Ovary (tissue), 9 donors: Measurements from ENCODE around the gene ZCCHC17. TPM values are rescaled to one million over a fixed set of nuclear protein-coding genes. Genes with fewer than 3 reads are reported as not detected.

ENCODE experiments used
- DNase-seq, 5 donors: peaks; one replicate each; pipeline ENCODE4 v3.0.0-alpha.2; 2019 to 2020
- H3K27ac ChIP-seq, 2 donors: fragments of 200-600 bp; one replicate each; pipeline versions ENCODE4 v1.5.1 to v1.8.0; 2019 to 2022
- H3K27me3 ChIP-seq: fragments of 200-600 bp; one replicate; pipeline ENCODE4 v1.8.0; 2022
- H3K36me3 ChIP-seq: fragments of 200-600 bp; sonication (generic); one replicate; pipeline ENCODE4 v1.5.1; 2019
- H3K4me1 ChIP-seq: one replicate; pipeline ENCODE4 v1.8.1; 2013; ENCODE audit warnings: mild to moderate bottlenecking, moderate library complexity; ENCODE audit not compliant: insufficient read depth
- H3K4me3 ChIP-seq: fragments of 200-600 bp; sonication (generic); one replicate; pipeline ENCODE4 v1.5.1; 2017
- H3K9me3 ChIP-seq, 2 donors: fragments of 200-600 bp in 1 of 2; sonication (generic) in 1 of 2; one replicate each; pipeline versions ENCODE4 v1.5.1 to v1.8.1; 2013 to 2019; ENCODE audit warnings: mild to moderate bottlenecking in 1 of 2, moderate library complexity in 1 of 2
- CTCF ChIP-seq, 3 donors: fragments of 450-650 bp in 2 of 3; fragments of 200-600 bp in 1 of 3; IDR thresholded peaks; one replicate each; pipeline versions ENCODE4 v1.5.1 to v1.8.0; 2016 to 2022; ENCODE audit warnings: antibody characterized with exemption in 3 of 3, mild to moderate bottlenecking in 1 of 3
- EP300 ChIP-seq: sonication (generic); formaldehyde crosslinking; IDR thresholded peaks from one replicate; pipeline ENCODE4 v1.6.1; 2017; ENCODE audit warnings: antibody characterized with exemption
- POLR2A ChIP-seq: fragments of 450-650 bp; IDR thresholded peaks from one replicate; pipeline ENCODE4 v1.6.1; 2017; ENCODE audit warnings: antibody characterized with exemption, mild to moderate bottlenecking, moderate library complexity
- WGBS, 3 donors: extraction: QIAGEN DNeasy Blood & Tissue Kit in 1 of 3; methylation state at CpG; one replicate each; pipeline versions ENCODE4 v1.1.5 to v1.1.7; 2013 to 2017; 5-methylcytosine and 5-hydroxymethylcytosine counted together
- intact Hi-C, 4 donors: fragments of 100-400 bp; cut with DNase I; formaldehyde crosslinking; loops; one replicate each; pipeline versions ENCODE4 v1.11.0 to v1.15.1; 2022 to 2023
- polyA plus RNA-seq, 2 donors: library from polyadenylated mRNA; stranded (reverse); fragments of 200-250 nt in 1 of 2; fragments of 350-450 nt in 1 of 2; fragmentation: Illumina TruSeq in 1 of 2; extraction: RNeasy Lipid Tissue Mini Kit (QIAGEN cat#74804) in 1 of 2; gene quantifications; one replicate each; pipeline ENCODE4 v1.2.3, GENCODE V29; 2013 to 2014
- total RNA-seq, 7 donors: library from RNA; depleted of rRNA in 2 of 7; stranded (reverse); fragments of >200 nt in 2 of 7; fragmentation: NEBNext Ultra II Directional in 3 of 7; extraction: Animal tissue kit (Norgen Biotek cat#: 25700) in 3 of 7; gene quantifications; one replicate each; pipeline versions ENCODE4 v1.1.0 to v1.2.4, GENCODE V29; 2016 to 2023
- donor health status: DM: no; HTN: no; CAD: no; lungs with moderate emphysema.
- donor health status: DM: no; HTN: no; CAD: no.
- donor health status: Bipolar disorder and iron deficiency.
- donor health status: DM: yes; HTN: yes; CAD: no.
- donor health status: DM: no; HTN: no; CAD: no.
- donor health status: DM: yes; HTN: yes; CAD: no.

Gene ZCCHC17
- total and polyA plus RNA-seq, 9 donors = 16.0 to 48.5 (median 23.0) TPM

GRCh38 chr1:31396633-31397351 is 100.0 kb downstream of the ZCCHC17 start:
- intact Hi-C loops = no loop called here
- H3K27ac ChIP-seq = no peak overlapping the region
- no peaks in the 10 kb centered on the region for H3K36me3 ChIP-seq
- no peak for TF ChIP-seq EP300
- no peak for TF ChIP-seq CTCF (IDR thresholded peaks at IDR 0.05)
- TF ChIP-seq POLR2A = no peak
- peaks cover 3% of the 10 kb centered on the region for H3K4me1 ChIP-seq
- no peaks in the 10 kb centered on the region for H3K9me3 ChIP-seq
- H3K27me3 ChIP-seq = no peaks in the 10 kb centered on the region
- DNase-seq = no peak
- 93 to 99% (median 96%) methylated on average over 3 of the region's 3 CpGs for WGBS, 3 donors
- no peak overlapping the region for H3K4me3 ChIP-seq

- Histone ChIP-seq H3K27me3 (no peaks in the 10 kb centered on the region), H3K27ac (no peak overlapping the region), H3K4me1 (peaks cover 3% of the 10 kb centered on the region), H3K4me3 (no peak overlapping the region), H3K36me3 (no peaks in the 10 kb centered on the region), H3K9me3 (no peaks in the 10 kb centered on the region)
- TF ChIP-seq EP300 (no peak), POLR2A (no peak), CTCF (IDR thresholded peaks at IDR 0.05) (no peak)
- no peak for DNase-seq
- WGBS, 3 donors = 57 to 70% (median 64%) methylated on average over 4 of the region's 4 CpGs
- intact Hi-C loops = no loop called here
Observed at GRCh38 chr1:31397360-31398095, 100.7 kb downstream of the ZCCHC17 start.

- DNase-seq = no peak
- TF ChIP-seq CTCF (IDR thresholded peaks at IDR 0.05) (no peak), POLR2A (no peak), EP300 (no peak)
- Histone ChIP-seq H3K36me3 (no peaks in the 10 kb centered on the region), H3K4me3 (no peak overlapping the region), H3K27ac (no peak overlapping the region), H3K9me3 (no peaks in the 10 kb centered on the region), H3K4me1 (peaks cover 3% of the 10 kb centered on the region), H3K27me3 (no peaks in the 10 kb centered on the region)
- WGBS, 3 donors = 88 to 91% (median 89%) methylated on average over 2 of the region's 2 CpGs
- intact Hi-C loops = no loop called here
Observed at GRCh38 chr1:31398246-31398645, 101.4 kb downstream of the ZCCHC17 start.

GRCh38 chr1:31399976-31400375 is 103.1 kb downstream of the ZCCHC17 start:
- Histone ChIP-seq H3K4me1 (peaks cover under 1% of the 10 kb centered on the region), H3K36me3 (no peaks in the 10 kb centered on the region), H3K27me3 (no peaks in the 10 kb centered on the region), H3K27ac (no peak overlapping the region), H3K9me3 (no peaks in the 10 kb centered on the region), H3K4me3 (no peak overlapping the region)
- TF ChIP-seq POLR2A (no peak), EP300 (no peak), CTCF (IDR thresholded peaks at IDR 0.05) (no peak)
- WGBS, 3 donors = 56 to 72% (median 61%) methylated on average over 3 of the region's 3 CpGs
- no peak for DNase-seq
- intact Hi-C loops = loop anchor here in 1 of 4 donors (10.0 kb wide), 1 partner anchor 145 kb away; no protein-coding TSS in a partner anchor
